GM18505 (cell line): ENCODE data around the gene UBTD2.
A peak's percentile ranks its signal among the peaks of the same experiment; 100 is the strongest.

Experiments
- ATAC-seq: cut with Tn5 transposase; IDR thresholded peaks from one replicate; pipeline ENCODE4 v1.9.1; 2021; ENCODE audit not compliant: unreplicated experiment
- POLR2A ChIP-seq: IDR thresholded peaks from 4 replicates; pipeline ENCODE4 v1.6.1; 2011; ENCODE audit warnings: borderline replicate concordance; ENCODE audit not compliant: insufficient read depth, insufficient read length; ENCODE audit errors: extremely low read depth

UBTD2 gene

GRCh38 chr5:172251419-172251818 is 32.1 kb downstream of the UBTD2 start:
- no peak for ATAC-seq
- no peak for TF ChIP-seq POLR2A

GRCh38 chr5:172248637-172249036 is 34.9 kb downstream of the UBTD2 start:
- ATAC-seq: no peak
- TF ChIP-seq POLR2A: no peak

GRCh38 chr5:172245703-172246125 is 37.9 kb downstream of the UBTD2 start:
- ATAC-seq: no peak
- TF ChIP-seq POLR2A: no peak

GRCh38 chr5:172245046-172245445 is 38.5 kb downstream of the UBTD2 start:
- no peak for ATAC-seq

DNA sequence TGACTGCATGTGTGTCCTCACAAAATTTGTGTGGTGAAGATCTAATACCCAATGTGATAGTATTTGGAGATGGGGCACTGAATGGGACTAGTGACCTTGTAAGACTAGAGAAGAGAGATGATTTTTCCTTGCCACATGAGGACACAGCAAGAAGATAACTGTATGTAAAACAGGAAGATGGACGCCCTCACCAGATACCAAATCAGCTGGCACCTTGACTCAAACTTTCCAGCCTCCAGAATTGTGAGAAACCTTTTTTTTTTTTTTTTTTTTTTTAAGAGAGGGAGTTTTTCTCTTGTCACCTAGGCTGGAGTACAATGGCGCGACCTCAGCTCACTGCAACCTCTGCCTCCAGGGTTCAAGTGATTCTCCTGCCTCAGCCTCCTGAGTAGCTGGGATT is 40.3 kb downstream of the UBTD2 start:
- no peak for TF ChIP-seq POLR2A
- ATAC-seq: no peak

More at GRCh38 chr5:172245046-172245445, 38.5 kb downstream of the UBTD2 start:
- TF ChIP-seq POLR2A: no peak

DNA sequence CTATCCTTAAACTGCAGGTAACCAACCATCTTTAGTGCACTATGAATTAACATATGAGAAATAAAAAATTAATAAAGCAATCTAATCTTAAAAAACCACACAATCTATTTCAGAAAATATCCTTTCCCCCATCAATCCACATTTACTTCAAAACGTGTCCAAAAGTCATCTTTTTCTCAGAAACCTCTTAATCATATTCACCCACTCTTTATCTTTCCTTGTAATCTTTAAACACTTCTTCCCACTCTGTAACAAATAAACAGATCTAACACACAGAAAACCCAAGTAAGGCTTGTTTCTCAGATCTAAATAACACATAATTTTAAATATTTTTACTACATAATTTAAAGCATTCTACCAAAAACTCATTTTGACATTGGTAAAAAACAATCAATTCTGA is 45.2 kb downstream of the UBTD2 start:
- no peak for TF ChIP-seq POLR2A
- ATAC-seq: no peak

- no peak for ATAC-seq
- no peak for TF ChIP-seq POLR2A
These were observed 47.5 kb downstream of the UBTD2 start for GRCh38 chr5:172235827-172236736.

DNA sequence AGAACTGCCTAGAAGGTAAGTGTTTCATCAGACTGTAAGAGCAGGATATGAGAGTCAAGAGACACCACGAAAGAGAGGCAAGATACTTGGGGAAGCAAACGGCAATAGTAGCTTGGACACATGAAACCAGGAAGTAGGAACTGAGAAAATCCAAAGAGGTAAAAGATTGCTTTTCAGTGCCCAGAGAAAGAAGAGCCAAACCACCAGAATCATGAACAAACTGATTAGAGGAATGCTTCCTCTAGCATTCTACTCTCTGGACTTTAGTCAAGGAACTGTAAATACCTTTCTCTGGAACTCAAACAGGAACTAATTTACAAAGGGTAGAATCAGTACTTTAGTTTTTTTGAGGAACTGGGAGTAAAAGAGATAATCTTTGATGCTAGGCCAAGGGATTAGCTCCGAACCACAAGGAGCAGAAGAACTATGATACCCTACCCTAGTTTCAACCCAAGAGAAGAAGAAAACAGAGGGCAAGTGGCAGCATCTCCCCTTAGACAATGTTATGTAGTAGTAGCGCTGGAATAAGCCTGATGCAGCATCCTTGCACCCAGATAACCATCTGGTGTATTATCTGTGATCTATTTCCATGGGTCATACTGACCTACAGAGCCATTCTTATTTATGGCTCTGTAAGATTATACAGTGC is 48.3 kb downstream of the UBTD2 start:
- peak; percentile 62 for ATAC-seq
- no peak for TF ChIP-seq POLR2A

GRCh38 chr5:172234031-172234430 is 49.5 kb downstream of the UBTD2 start:
- no peak for TF ChIP-seq POLR2A
- ATAC-seq: no peak

DNA sequence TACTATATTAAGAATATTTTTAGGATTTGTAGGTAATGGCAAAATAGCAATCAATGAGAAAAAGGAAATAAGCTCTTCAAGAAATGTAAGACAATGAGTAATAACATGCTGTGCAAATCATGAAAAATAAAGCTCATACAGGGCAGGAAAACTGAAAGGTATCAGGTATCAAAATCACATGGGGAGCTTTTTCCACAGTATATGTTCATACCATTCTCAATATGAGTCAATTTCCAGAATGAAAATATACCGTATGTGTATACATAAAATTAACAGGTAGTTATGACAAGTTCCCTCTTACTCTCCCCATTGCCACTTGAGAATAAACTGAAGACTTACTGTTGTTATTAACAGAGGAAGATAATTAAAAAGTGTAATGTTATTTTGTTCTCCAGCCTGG is 53.7 kb downstream of the UBTD2 start:
- ATAC-seq: no peak
- no peak for TF ChIP-seq POLR2A

GRCh38 chr5:172224996-172225395 is 58.6 kb downstream of the UBTD2 start:
- no peak for ATAC-seq

GRCh38 chr5:172223901-172224873 is 59.4 kb downstream of the UBTD2 start:
- no peak for TF ChIP-seq POLR2A
- ATAC-seq: peak; percentile 73

More at GRCh38 chr5:172224996-172225395, 58.6 kb downstream of the UBTD2 start:
- TF ChIP-seq POLR2A: no peak

GRCh38 chr5:172219296-172219695 is 64.3 kb downstream of the UBTD2 start:
- TF ChIP-seq POLR2A: no peak
- no peak for ATAC-seq

GRCh38 chr5:172216345-172216744 is 67.2 kb downstream of the UBTD2 start:
- TF ChIP-seq POLR2A: no peak
- ATAC-seq: no peak

DNA sequence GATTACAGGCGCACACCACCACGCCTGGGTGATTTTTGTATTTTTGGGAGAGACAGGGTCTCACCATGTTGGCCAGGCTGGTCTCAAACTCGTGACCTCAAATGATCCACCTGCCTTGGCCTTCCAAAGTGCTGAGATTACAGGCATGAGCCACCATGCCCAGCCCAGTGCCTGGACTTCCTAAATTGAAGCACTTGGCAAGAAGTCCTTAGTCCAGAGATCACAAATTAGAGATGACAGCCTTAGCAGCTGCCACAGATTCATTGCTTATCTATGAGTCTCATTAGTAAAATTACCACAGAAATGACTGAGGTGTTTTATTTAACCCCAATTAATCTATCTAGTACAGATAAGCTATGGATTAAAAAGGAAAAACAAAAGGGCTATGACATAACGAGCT is 70.4 kb downstream of the UBTD2 start:
- no peak for ATAC-seq
- no peak for TF ChIP-seq POLR2A
